Neuronal stem cell (in vitro differentiated cells): ENCODE measurements around the gene TOR1AIP2.

Experiments
- DNase-seq: peaks from one replicate; pipeline ENCODE4 v3.0.0-alpha.2; 2013; ENCODE audit warnings: low spot score
- H2AFZ ChIP-seq: one replicate; pipeline ENCODE4 v1.6.1; 2013; ENCODE audit warnings: mild to moderate bottlenecking, low read length, inconsistent platforms
- H2AK5ac ChIP-seq: 2 replicates; pipeline ENCODE4 v1.6.1; 2013; ENCODE audit warnings: low read depth, mild to moderate bottlenecking, inconsistent platforms, low read length, moderate library complexity, mixed read lengths
- H2BK120ac ChIP-seq: 2 replicates; pipeline ENCODE4 v1.6.1; 2013; ENCODE audit warnings: low read depth, mild to moderate bottlenecking, inconsistent platforms, low read length, moderate library complexity, mixed read lengths
- H2BK12ac ChIP-seq: one replicate; pipeline ENCODE4 v1.6.1; 2013; ENCODE audit warnings: low read length, inconsistent platforms
- H2BK15ac ChIP-seq: 2 replicates; pipeline ENCODE4 v1.6.1; 2013; ENCODE audit warnings: mild to moderate bottlenecking, low read length, inconsistent platforms, mixed read lengths
- H2BK5ac ChIP-seq: one replicate; pipeline ENCODE4 v1.6.1; 2013; ENCODE audit warnings: inconsistent platforms, mild to moderate bottlenecking, low read length, moderate library complexity
- H3K14ac ChIP-seq: one replicate; pipeline ENCODE4 v1.6.1; 2013; ENCODE audit warnings: low read length, inconsistent platforms
- H3K18ac ChIP-seq: 2 replicates; pipeline ENCODE4 v1.6.1; 2013; ENCODE audit warnings: low read length, inconsistent platforms
- H3K23ac ChIP-seq: 2 replicates; pipeline ENCODE4 v1.6.1; 2013; ENCODE audit warnings: low read depth, mild to moderate bottlenecking, mixed read lengths, low read length, inconsistent platforms; ENCODE audit not compliant: poor library complexity
- H3K27ac ChIP-seq: replicated peaks from 3 replicates; pipeline ENCODE4 v1.5.1; 2013; ENCODE audit warnings: low read length, inconsistent platforms
- H3K27me3 ChIP-seq, 3 experiments: 2 replicates each; pipeline ENCODE4 v1.6.1; 2013; ENCODE audit warnings: low read length in 3 of 3, mild to moderate bottlenecking in 2 of 3, inconsistent platforms in 1 of 3, low read depth in 1 of 3, mixed read lengths in 1 of 3, moderate library complexity in 1 of 3; ENCODE audit not compliant: control insufficient read depth in 3 of 3, insufficient read depth in 3 of 3
- H3K36me3 ChIP-seq, 2 donors: replicated peaks in 1 of 2; 2 replicates each; pipeline ENCODE4 v1.6.1; 2013; ENCODE audit warnings: low read length in 2 of 2; ENCODE audit not compliant: control insufficient read depth in 2 of 2, insufficient read depth in 2 of 2
- H3K4ac ChIP-seq: 2 replicates; pipeline ENCODE4 v1.6.1; 2013; ENCODE audit warnings: inconsistent platforms, mild to moderate bottlenecking, low read length, moderate library complexity
- H3K4me1 ChIP-seq, 2 donors: 1 replicate in 1 of 2; 2 replicates in 1 of 2; pipeline ENCODE4 v1.6.1; 2013; ENCODE audit warnings: low read length in 2 of 2, low read depth in 1 of 2; ENCODE audit not compliant: control insufficient read depth in 2 of 2, insufficient read depth in 1 of 2
- H3K4me2 ChIP-seq: one replicate; pipeline ENCODE4 v1.6.1; 2013; ENCODE audit warnings: mild to moderate bottlenecking, low read length, inconsistent platforms; ENCODE audit not compliant: insufficient read depth, poor library complexity, severe bottlenecking
- H3K4me3 ChIP-seq, 2 donors: 2 replicates each; pipeline ENCODE4 v1.5.1; 2013; ENCODE audit warnings: low read length in 2 of 2, mild to moderate bottlenecking in 2 of 2, inconsistent platforms in 1 of 2, moderate library complexity in 1 of 2
- H3K79me1 ChIP-seq: one replicate; pipeline ENCODE4 v1.6.1; 2013; ENCODE audit warnings: low read depth, mild to moderate bottlenecking, inconsistent platforms, low read length, moderate library complexity
- H3K9ac ChIP-seq: one replicate; pipeline ENCODE4 v1.6.1; 2013; ENCODE audit warnings: mild to moderate bottlenecking, low read depth, low read length, inconsistent platforms; ENCODE audit not compliant: poor library complexity
- H3K9me3 ChIP-seq, 2 donors: replicated peaks in 1 of 2; 2 replicates each; pipeline versions ENCODE3 to v1.6.1; 2013; ENCODE audit warnings: low read length in 2 of 2, mild to moderate bottlenecking in 2 of 2, inconsistent platforms in 1 of 2, low read depth in 1 of 2, mixed read lengths in 1 of 2, moderate library complexity in 1 of 2; ENCODE audit not compliant: control insufficient read depth in 2 of 2, insufficient read depth in 1 of 2
- H4K8ac ChIP-seq: one replicate; pipeline ENCODE4 v1.6.1; 2013; ENCODE audit warnings: low read depth, mild to moderate bottlenecking, inconsistent platforms, low read length, moderate library complexity
- H4K91ac ChIP-seq: one replicate; pipeline ENCODE4 v1.6.1; 2013; ENCODE audit warnings: low read length, low read depth, mild to moderate bottlenecking, inconsistent platforms; ENCODE audit not compliant: poor library complexity
- WGBS, 2 donors: extraction: QIAGEN DNeasy Blood & Tissue Kit; methylation state at CpG; one replicate each; pipeline ENCODE4 v1.1.7; 2013; ENCODE audit warnings: missing lambda C conversion rate in 2 of 2, mixed read lengths in 1 of 2; ENCODE audit not compliant: insufficient read length in 2 of 2, insufficient replicate concordance in 1 of 2; ENCODE audit errors: extremely low coverage in 2 of 2; 5-methylcytosine and 5-hydroxymethylcytosine counted together

Gene TOR1AIP2

DNA sequence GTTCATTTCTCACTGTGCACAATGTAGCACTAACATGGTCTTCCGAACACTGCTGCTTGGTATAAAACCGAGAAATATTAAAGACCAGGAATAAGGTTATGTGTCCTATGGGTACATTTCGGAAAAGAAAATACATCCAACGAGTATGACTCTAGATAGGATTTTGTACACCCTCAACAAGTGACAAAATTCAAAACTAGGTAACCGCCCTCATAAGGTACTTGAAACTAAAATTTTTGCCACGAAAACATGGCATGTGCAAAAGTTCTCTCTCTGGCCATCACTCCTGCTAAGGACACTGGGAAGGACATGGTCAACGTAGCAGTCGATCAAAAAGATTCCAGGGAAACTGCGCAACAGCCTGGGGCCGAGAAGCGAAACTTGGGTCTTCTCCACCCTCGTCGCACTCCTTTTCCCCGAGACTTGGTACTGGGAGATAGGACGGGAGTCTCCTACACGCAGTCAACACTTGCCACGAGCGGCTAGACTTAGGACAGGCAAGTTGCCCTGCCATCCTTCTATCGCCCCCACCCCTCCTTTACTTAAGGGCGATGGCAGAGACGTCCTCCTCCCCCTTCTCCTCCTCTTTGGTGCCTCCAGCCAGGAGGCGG, 4.1 kb upstream of the TOR1AIP2 start:
- no peak overlapping the region for H4K91ac ChIP-seq
- peak overlapping the region; percentile 32 for H2BK15ac ChIP-seq
- H2AFZ ChIP-seq, result peak overlapping the region; percentile 86
- no peak overlapping the region for H3K4ac ChIP-seq
- peak overlapping the region; percentile 99 for H3K23ac ChIP-seq
- H3K9me3 ChIP-seq, result no peaks in the 10 kb centered on the region
- peak overlapping the region; percentile 81 for H2BK120ac ChIP-seq
- peak overlapping the region; percentile 54 to 94 for H3K4me3 ChIP-seq
- H3K4me2 ChIP-seq, result peak overlapping the region; percentile 80
- H4K8ac ChIP-seq, result peak overlapping the region; percentile 53
- peaks cover 0 to 23% of the 10 kb centered on the region in 2 donors for H3K36me3 ChIP-seq
- peak overlapping the region; percentile 100 for H3K18ac ChIP-seq
- no peaks in the 10 kb centered on the region for H3K27me3 ChIP-seq
- H3K14ac ChIP-seq, result peak overlapping the region; percentile 56
- peaks cover 3 to 7% of the 10 kb centered on the region in 2 donors for H3K4me1 ChIP-seq
- no CpG with 5 or more reads among the region's 22 CpGs for WGBS, 2 donors
- peak overlapping the region; percentile 22 for H2BK12ac ChIP-seq
- H2AK5ac ChIP-seq, result peak overlapping the region; percentile 5
- peak overlapping the region; percentile 95 for H2BK5ac ChIP-seq
- H3K79me1 ChIP-seq, result no peaks in the 10 kb centered on the region
- no peak for DNase-seq
- peak overlapping the region; percentile 99 for H3K27ac ChIP-seq
- peak overlapping the region; percentile 100 for H3K9ac ChIP-seq

DNA sequence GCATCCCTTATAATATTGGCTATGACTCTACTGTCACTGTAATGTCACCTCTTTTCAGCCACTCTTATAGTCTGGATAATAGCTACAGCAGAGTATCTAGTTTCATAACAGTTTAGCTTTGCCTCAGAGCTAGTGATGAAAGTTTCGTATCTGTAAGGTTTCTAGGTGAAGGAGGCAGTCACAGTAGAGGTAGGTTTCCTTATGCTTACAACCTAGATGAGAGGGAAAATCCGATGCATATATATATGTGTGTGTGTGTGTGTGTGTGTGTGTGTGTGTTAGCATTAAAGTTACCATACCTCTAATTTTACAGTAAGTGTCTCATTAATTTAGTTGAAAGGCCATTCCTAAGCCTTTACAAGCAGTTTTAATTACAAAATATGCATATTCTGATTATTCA, 2.2 kb upstream of the TOR1AIP2 start:
- Histone ChIP-seq H3K36me3 (peaks cover 0 to 24% of the 10 kb centered on the region in 2 donors), H3K4me3 (no peak overlapping the region), H3K9ac (no peak overlapping the region), H3K4me1 (peaks cover 3 to 11% of the 10 kb centered on the region in 2 donors), H2BK120ac (no peak overlapping the region), H2BK5ac (no peak overlapping the region), H2AFZ (no peak overlapping the region), H3K27ac (no peak overlapping the region), H4K91ac (no peak overlapping the region), H2BK15ac (no peak overlapping the region), H2AK5ac (no peak overlapping the region), H3K23ac (no peak overlapping the region), H3K27me3 (no peaks in the 10 kb centered on the region), H2BK12ac (no peak overlapping the region), H3K79me1 (no peaks in the 10 kb centered on the region), H3K14ac (no peak overlapping the region), H4K8ac (no peak overlapping the region), H3K18ac (no peak overlapping the region), H3K4me2 (no peak overlapping the region), H3K9me3 (no peaks in the 10 kb centered on the region), H3K4ac (no peak overlapping the region)
- no peak for DNase-seq
- no CpG with 5 or more reads among the region's 2 CpGs for WGBS, 2 donors

- Histone ChIP-seq H3K27me3 (no peaks in the 10 kb centered on the region), H3K4ac (no peak overlapping the region), H3K4me2 (no peak overlapping the region), H3K36me3 (peaks cover 0 to 55% of the 10 kb centered on the region in 2 donors), H2BK5ac (no peak overlapping the region), H3K14ac (no peak overlapping the region), H3K23ac (no peak overlapping the region), H3K9ac (no peak overlapping the region), H2AK5ac (no peak overlapping the region), H2BK15ac (no peak overlapping the region), H3K79me1 (no peaks in the 10 kb centered on the region), H2AFZ (no peak overlapping the region), H3K18ac (no peak overlapping the region), H3K27ac (no peak overlapping the region), H2BK120ac (no peak overlapping the region), H3K4me3 (peak overlapping the region in 1 of 2 donors; percentile 73), H3K4me1 (peaks cover 3 to 4% of the 10 kb centered on the region in 2 donors), H4K91ac (no peak overlapping the region), H3K9me3 (no peaks in the 10 kb centered on the region), H4K8ac (no peak overlapping the region), H2BK12ac (no peak overlapping the region)
- DNase-seq, result no peak
- no CpG with 5 or more reads among the region's 3 CpGs for WGBS, 2 donors
These were observed 1.3 kb downstream of the TOR1AIP2 start for GRCh38 chr1:179876300-179876715.

GRCh38 chr1:179875596-179876299, 1.9 kb downstream of the TOR1AIP2 start:
- H3K27ac ChIP-seq, result no peak overlapping the region
- H2AK5ac ChIP-seq, result no peak overlapping the region
- peaks cover 3 to 4% of the 10 kb centered on the region in 2 donors for H3K4me1 ChIP-seq
- H2BK15ac ChIP-seq, result no peak overlapping the region
- no peak overlapping the region for H4K91ac ChIP-seq
- no peak overlapping the region for H3K23ac ChIP-seq
- H4K8ac ChIP-seq, result no peak overlapping the region
- WGBS, 2 donors, result no CpG with 5 or more reads among the region's 4 CpGs
- DNase-seq, result no peak
- H2BK12ac ChIP-seq, result no peak overlapping the region
- H2BK120ac ChIP-seq, result no peak overlapping the region
- no peak overlapping the region for H2BK5ac ChIP-seq
- H3K14ac ChIP-seq, result no peak overlapping the region
- H3K4ac ChIP-seq, result no peak overlapping the region
- no peak overlapping the region for H3K4me3 ChIP-seq
- no peak overlapping the region for H3K18ac ChIP-seq
- no peaks in the 10 kb centered on the region for H3K9me3 ChIP-seq
- H3K9ac ChIP-seq, result no peak overlapping the region
- H3K36me3 ChIP-seq, result peaks cover 0 to 59% of the 10 kb centered on the region in 2 donors
- no peaks in the 10 kb centered on the region for H3K79me1 ChIP-seq
- H3K27me3 ChIP-seq, result no peaks in the 10 kb centered on the region
- no peak overlapping the region for H2AFZ ChIP-seq
- no peak overlapping the region for H3K4me2 ChIP-seq
